HG03460 (cell line): Measurements from ENCODE around the gene TSC2.

Source experiments
- ATAC-seq: cut with Tn5 transposase; IDR thresholded peaks from one replicate; pipeline ENCODE4 v1.9.1; 2021; ENCODE audit not compliant: unreplicated experiment

Gene TSC2

DNA sequence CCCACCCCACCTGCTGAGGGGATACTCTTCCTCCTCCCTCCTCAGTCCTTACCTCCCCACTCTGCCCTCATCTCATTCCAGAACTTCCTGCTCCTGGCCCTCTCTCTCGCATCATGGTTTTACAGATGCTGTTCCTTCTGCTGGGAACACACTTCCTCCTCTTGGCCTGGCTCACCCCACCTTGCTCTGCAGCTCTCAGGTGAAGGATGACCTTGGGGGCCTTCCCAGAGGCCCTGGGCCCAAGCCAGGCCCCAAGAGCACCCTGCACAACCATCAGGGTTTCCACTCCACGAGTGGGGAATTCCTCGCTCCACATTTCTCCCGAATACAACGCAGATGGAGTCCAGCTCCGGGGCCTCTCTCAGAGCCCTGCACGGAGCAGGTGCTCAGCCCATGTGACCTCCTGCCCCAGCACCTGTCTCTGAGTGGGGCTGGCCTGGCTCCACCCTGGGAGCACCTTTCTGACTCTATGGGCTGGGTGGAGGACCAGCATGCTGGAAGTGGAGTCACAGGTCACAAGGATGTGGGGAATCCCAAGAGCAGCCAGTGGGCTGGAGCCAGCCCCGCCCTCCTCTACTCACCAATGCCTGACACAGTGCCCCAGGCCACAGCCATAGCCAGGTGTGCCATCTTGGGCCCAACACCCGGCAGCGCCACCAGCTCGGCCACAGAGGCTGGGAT is 4.7 kb upstream of the TSC2 start:
- ATAC-seq: no peak

DNA sequence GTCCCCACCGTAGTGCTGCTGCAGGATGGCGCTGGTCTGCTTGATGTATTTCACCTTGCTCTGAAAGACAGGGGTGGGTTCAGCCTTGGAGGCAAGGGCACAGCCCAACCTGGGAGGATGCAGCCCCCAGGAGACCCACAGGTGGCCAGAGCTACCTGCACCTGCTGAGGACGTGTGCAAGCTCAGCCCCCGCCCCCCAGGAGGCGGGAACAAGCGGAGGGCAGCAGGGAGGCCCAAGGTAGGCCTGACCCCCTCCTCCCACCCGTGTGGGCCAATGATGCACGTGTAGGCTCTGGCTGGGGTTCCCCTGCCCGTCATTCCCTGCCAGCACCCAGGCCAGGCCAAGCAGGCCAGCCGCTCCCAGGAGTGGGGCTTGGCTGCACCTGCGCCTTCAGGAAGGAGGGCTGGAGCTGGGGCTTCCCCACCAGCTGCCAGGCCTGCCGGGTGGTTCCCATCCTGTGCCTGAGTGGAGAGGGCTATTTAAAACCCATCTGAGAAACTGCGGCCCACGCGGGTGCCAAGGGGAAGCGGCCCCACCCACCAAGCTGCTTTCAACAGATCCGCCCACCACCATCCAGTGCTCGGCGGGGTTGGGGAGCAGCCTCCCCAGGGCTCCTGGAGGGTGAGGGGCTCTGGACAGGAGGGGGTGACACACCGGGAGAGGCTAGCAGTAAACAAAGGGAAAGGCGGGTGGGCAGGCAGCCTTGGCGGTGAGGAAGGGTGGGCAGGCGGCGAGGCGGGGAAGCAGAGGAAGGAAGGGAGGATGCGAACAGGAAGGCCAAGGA is 3.9 kb upstream of the TSC2 start:
- ATAC-seq: no peak

DNA sequence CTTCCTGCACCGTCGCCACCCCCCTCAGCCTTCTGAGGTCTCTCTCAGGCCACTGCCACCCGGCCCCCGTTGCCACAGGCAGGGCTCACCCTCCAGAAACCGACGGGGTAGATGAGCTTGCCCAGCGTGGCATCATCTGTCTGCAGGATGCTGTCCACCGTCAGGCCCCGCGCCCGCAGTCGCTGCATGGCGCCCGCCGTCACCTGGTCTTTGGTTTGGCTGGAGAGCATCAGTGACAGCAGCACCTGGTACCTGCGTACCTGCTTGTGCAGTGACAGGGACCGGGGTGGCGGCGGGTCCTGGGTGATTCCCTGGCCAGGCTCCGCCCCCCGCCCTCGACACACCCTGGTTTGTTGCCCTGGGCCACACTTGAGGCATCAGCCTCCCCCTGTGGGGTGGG is 3.2 kb upstream of the TSC2 start:
- ATAC-seq: no peak

DNA sequence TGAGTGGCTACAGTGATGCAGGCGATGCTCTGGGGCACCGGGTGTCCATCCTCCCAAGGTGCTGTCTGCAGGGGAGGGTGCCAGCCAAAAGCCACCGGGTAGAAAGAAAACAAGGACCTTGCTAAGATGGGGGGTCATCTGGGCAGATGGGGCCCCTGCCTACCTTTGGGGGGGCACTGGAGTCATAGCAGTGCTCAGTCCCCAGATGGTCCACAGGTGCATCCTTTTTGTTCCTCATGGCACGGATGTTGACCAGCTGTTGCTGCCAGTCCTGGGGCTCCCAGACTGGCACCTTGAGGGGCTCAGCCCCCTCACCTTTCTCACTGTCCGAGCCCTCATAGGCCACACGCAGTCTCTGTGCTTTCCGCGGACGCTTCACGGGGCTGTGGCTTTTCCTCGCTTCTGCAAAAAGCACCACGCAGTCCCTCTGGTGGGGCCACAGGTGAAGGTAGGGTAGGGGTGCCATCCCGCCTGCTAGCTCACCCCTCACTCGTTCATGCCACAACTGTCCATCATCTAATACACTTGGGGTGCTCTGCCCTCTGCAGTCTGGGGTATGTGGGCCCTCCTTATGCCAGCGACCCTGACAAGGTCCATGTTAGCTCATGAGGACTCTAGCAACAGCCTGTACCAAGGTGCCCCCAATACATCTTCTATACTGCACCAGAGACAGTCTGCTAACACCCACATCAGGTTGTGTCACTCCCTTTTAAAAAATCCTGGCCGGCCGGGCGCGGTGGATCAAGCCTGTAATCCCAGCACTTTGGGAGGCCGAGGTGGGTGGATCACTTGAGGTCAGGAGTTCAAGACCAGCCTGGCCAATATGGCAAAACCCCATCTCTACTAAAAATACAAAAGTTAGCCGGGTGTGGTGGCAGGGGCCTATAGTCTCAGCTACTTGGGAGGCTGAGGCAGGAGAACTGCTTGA is 1.6 kb upstream of the TSC2 start:
- ATAC-seq: no peak

DNA sequence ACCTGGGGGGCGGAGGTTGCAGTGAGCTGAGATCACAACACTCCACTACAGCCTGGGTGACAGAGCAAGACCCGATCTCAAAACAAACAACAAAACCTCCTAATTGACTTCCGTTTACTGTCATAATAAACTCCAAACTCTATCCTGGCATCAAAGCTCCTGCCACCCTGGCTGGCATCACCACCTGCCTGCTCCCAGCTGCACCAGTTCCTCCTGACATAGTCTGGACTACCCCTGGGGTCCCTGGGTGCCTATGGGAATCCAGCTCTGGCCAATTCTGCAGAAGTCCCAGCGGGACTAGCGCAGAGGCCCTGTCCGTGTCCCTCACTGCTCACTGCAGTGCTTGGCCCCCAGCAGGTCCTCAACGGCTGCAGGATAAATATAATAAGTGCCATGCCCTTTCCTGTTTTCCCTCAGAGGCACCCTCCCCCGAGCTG is 874 bp upstream of the TSC2 start:
- ATAC-seq: no peak

DNA sequence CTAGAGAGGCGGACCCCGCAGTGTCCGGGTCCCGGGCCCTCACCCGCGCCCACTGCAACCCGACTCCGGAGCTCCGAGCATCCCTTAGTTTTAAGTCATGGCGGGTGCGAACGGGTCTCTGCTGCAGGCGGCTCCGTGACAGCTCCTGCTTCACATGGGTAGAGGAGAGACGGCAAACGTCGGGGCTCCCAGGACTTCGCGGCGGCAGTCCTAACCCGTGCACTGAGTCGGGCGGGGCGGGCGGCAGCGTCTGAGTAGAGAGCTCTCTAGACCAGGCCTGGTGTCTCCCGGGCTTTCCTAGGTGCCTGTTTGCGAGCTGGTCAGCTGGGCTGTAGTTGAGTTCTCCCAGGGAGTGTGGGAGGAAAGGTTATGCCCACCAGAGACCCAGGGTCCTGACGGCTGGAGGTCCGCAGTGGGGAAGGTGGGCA is 345 bp downstream of the TSC2 start:
- no peak for ATAC-seq

DNA sequence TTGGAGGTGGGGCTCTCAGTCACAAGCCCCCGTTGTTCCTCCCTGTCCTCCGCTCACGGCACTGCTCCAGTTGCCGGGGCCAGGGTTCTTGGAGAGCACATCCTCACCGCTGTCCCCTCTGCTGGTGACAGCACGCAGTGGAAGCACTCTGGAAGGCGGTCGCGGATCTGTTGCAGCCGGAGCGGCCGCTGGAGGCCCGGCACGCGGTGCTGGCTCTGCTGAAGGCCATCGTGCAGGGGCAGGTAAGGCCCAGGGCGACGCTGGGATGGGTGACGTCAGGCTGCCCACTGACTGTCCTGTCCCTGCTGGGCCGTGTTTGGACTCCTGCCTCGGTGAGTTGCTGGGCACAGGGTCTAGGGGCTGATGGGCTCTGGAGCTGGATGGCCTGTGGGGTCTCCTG is 5.4 kb downstream of the TSC2 start:
- no peak for ATAC-seq

DNA sequence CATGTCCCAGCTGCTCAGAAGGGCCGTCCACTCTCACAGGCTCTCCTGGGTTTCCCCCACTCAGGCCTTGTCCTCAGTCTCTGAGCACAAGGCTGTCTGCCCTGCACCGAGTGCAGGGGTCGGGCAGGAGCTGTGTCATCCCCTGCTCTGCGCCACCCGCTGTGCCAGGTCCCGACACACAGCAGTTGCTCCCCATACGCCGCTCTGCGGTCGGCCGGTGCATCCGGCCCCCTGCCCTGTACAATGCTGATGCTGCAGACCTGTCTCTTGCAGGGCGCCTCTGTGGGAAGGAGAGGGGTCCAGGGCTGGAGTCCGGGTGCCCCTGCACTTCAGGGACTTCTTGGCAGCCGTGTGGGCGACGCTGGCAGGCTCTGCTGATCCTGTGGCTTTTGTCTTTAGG is 6.1 kb downstream of the TSC2 start:
- no peak for ATAC-seq

DNA sequence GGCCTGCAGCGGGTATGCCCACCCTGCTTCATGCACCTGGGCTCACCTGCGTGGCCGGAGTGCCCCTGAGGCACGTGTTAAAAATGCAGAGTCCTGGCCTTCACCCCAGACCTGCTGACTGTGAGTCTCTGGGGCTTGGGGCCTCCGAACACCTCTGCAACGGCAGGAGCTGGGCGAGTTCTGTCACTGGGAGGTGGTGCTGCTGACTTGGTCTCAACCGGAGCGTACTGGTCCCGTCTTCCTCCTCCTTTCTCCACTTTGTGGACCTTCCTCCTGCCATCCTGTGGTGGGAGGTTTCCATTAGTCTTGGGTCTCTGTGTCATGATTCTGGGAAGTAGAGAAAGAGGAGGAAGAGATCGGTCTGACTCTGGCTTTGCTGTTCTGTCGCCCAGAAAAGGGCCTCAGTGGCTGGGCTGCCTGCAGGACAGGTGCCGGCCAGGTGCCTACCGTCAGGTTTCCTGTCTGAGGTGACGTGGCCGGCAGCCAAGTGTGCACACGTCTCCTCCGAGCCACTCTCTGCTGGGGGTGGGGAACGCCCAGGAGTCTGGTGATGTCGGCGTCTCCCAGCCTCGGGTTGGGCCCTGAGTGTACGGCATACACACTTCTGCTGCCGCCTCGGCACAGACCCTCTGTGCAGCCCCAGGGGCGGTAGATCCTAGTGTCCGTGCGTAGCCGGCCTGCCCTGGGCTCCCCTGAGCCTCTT is 6.9 kb downstream of the TSC2 start:
- no peak for ATAC-seq

DNA sequence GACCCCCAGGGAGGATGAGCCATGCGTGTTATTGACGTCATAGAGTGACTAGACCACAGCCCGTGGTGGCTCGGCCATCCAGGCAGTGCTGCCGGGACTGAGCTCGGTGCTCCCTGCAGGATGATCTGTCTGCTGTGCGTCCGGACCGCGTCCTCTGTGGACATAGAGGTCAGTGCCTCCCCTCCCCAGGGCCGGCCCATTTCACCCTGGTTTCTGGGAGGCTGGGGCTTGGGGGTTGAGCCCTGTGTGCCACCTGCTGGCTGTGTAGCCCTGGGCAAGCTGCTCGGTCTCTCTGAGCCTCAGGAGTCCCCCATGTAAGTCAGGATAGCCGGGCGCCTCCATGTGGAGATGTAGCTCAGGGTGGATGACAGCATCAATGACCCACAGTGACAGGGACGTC is 8.3 kb downstream of the TSC2 start:
- ATAC-seq: no peak

DNA sequence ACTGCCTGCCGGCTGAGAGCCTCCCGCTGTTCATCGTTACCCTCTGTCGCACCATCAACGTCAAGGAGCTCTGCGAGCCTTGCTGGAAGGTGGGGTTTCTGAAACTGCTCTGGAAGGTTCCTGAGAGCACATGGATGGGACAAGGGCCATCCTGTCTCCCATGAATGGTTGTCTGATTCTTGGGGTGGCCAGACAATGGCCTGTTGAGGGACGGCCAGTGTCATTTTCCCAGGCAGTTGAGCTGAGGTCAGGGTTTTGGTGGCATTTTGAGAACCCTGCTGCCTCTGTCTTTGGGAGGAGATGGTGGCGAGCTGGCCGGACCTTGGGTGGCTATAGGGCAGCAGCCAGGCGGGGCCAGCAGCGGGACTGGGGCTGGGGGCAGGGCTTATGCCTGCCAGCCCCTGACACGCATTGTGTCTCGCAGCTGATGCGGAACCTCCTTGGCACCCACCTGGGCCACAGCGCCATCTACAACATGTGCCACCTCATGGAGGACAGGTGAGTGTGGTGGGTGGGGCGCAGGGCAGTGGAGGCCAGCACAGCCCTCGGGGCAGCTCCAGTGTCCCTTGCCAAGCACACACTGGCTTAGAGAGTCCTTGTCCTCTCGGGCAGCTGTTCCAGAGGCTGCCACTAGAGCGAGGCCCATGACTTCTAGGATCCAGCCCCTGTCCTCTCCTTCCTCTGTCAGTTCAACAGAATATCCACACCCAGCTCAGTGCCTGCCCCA is 9.1 kb downstream of the TSC2 start:
- ATAC-seq: no peak

DNA sequence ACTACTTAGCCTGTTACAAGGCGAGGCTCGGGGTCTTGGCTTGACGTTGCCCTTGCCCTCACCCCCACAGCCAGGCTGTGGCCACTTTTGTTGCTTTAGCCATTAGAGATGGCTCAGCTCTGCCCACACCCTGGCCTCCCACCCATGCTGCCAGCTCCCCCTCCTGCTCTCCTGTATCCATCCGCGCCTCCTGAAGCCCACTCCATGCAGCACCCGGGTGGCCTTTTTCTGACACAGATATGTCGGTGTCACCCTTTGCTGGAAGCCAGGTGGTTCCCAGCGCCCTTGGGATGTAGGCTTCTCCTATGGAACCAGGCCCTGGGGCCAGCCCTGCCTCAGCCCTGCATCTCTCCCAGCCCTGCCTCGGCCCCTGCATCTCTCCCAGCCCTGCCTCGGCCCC is 9.7 kb downstream of the TSC2 start:
- ATAC-seq: no peak

DNA sequence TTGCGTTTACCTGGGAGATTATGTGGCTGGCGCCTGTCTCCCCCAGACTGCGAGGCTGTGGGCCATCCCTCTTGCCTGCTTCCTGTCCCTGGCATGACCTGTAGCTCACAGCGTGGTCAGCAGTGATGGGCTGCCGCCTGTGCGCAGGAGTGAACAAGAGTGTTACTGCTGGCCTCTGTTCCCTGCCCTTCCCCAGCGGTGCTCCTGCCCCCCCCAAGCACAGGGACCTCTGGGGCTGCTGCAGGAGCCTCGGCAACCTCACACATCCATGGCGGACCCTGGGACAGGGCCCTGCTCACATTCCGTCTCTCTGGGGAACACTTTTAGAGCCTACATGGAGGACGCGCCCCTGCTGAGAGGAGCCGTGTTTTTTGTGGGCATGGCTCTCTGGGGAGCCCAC is 10.6 kb downstream of the TSC2 start:
- ATAC-seq: no peak

DNA sequence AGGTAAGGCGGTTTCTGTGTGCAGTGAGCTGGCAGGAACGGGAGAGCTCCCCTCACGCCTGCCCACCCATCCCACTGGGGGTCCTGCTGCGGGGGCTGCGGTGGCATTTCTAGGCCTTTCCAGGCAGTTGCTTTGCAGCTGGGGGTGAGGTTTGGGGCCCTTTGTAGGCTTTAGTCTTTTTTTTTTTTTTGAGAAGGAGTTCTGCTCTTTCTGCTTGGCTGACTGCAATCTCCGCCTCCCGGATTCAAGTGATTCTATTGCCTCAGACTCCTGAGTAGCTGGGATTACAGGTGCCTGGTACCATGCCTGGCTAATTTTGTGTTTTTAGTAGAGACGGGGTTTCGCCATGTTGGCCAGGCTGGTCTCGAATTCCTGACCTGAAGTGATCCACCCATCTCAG is 11.1 kb downstream of the TSC2 start:
- ATAC-seq: no peak

DNA sequence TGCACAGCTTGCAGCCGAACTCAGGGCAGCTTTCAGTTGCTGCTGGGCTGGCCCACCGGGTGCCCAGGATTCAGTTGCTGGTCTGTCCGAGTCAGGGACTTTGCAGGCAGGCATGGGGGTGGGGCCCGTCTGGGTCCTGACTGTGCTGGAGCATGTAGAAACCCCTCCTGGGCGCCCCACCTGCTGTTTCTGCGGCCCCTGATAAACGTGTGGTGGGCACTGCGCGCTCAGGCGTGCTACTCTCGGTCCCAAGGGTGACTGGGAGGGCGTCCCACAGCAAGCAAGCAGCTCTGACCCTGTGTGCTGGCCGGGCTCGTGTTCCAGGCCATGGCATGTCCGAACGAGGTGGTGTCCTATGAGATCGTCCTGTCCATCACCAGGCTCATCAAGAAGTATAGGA is 12.6 kb downstream of the TSC2 start:
- ATAC-seq: no peak

DNA sequence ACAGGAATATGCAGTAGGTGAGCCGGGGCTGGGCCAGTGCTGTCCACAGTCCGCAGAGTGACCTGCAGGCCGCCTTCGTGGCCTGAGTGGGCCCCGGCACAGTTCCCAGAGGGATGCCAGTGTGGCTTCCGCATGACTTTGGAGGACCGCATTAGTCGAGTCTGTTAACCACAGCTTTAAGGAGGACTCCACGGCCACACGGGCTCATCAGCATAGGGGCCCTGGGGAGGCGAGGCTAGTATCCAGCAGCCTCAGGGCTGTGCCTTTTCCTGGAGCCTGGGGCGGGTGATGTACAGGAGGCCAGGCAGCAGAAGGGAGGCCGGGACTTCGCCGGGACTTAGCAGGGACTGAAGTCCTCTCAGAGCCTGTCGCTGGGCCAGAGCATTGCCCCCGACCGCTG is 13.2 kb downstream of the TSC2 start:
- ATAC-seq: no peak

DNA sequence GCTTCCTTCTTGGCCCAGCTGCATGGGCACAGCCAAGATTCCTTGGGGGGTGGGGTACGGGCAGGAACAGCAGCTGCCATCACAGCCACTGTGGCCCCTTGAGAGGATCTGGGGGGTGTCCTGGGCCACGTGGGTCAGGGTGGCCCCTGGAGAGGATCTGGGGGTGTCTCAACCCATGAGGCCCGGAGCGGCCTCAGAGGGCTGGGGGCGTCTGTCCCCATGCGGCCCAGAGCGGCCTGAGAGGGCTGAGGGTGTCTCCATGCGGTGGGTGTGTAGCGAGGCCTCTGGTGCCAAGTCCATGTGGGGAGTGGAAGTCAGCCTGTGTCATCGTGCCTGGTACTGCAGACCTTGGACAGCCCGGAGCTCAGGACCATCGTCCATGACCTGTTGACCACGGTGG is 13.7 kb downstream of the TSC2 start:
- ATAC-seq: no peak

DNA sequence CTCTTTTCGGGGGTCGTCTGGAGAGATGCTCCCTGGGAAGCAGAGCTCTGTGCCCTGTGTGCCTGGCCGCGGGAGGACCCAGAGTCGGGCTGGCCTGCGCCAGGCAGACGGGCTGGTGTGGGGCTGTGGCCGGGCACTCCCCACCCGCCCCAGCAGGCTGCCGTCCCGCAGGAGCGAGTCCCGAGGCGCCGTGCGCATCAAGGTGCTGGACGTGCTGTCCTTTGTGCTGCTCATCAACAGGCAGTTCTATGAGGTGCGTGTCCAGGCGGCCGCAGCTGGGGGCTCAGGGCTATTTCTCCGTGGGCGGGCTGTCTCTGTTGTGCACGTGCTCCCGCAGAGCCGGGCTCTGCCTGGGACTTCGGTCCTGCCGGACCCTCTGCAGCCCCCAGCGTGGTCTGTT is 15.0 kb downstream of the TSC2 start:
- ATAC-seq: no peak

DNA sequence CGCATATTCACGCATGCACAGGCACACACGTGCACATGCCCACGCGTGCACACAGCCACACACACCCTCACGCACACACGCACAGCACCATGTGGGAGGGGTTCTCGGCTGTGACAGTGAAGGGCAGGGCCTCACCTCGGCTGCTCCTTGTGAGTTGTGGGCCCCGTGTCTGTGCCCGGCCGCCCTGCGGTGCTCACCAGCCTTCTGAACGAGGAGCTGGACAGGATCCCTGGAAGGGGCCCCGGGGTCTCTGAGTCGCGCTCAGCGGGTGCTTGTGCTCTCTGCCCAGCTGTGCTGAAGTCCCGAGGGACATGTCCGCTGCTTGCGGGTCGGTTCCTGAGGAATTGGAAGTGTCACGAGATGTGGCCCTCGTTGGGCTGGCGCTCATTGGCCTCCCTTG is 16.1 kb downstream of the TSC2 start:
- ATAC-seq: no peak

DNA sequence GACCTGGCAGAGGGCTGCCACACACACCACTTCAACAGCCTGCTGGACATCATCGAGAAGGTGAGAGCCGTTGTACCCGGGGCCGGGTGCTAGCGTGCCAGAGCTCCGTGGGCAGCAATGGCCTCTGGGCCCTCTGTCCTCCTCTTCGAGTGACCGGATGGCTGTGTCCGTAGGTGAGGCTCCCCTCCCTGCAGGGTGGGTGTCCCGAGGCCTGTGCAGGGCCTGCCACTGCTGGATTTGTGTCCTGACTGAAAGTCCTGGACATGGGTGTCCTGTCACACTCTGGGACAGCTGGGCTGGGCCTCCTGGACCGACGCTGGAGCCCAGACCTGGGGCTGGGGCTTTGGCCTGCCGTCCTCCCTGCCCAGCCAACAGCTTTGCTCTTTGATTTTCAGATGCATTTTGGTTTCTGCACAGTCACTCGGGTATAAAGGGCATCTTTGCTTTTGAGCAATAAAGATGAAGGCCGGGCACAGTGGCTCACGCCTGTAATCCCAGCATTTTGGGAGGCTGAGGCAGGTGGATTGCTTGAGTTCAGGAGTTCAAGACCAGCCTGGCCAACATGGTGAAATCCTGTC is 16.7 kb downstream of the TSC2 start:
- no peak for ATAC-seq
